ENCODE measurements around the gene HRH1.

- no peak for TF ChIP-seq POLR2AphosphoS5 (IDR thresholded peaks at IDR 0.05; ENCODE audit: low read depth, low read length)
- TF ChIP-seq SIN3A (IDR thresholded peaks at IDR 0.05; ENCODE audit: borderline replicate concordance, insufficient read depth, low read depth, low read length), result no peak
- TF ChIP-seq CTCF (IDR thresholded peaks at IDR 0.05), result no peak
Measured at GRCh38 chr3:11213810-11214450, 59.6 kb downstream of the HRH1 start.

Measured in Panc1 (cell line).